HCT116 (cell line): ENCODE results near the gene SORL1. TPM values are rescaled to one million over a fixed set of nuclear protein-coding genes. Genes with fewer than 3 reads are reported as not detected.

Source experiments
- ATAC-seq: fragments of 200-7000 bp; cut with Tn5 transposase; 2 replicates; pipeline ENCODE4 v1.9.1; 2020; ENCODE audit warnings: mild to moderate bottlenecking, moderate library complexity
- BruUV-seq: library from RNA; stranded (reverse); fragments of 400-500 nt; replicated peaks from 2 replicates; lab custom pipeline; 2021; lab: Mats Ljungman, UMichigan
- CTCF ChIA-PET: fragments of 300-600 bp; sonication (Branson Sonifier 250); formaldehyde crosslinking; loops from one replicate; lab custom pipeline; 2021; ENCODE audit warnings: antibody characterized with exemption; lab: Charles Lee
- POLR2A ChIA-PET: fragments of 300-600, 350-600 bp; sonication (Branson Sonifier 250); formaldehyde crosslinking; loops from one replicate; lab custom pipeline; 2021; ENCODE audit warnings: antibody characterized with exemption; lab: Charles Lee
- RAD21 ChIA-PET, 2 experiments: fragments of 300-600 bp; sonication (Branson Sonifier 250); formaldehyde crosslinking; loops; one replicate each; lab custom pipeline; 2023; ENCODE audit warnings: low total read pairs in 2 of 2; ENCODE audit not compliant: uncharacterized antibody in 2 of 2, unreplicated experiment in 2 of 2, low non-redundant PET in 1 of 2; lab: Charles Lee
- DNase-seq: peaks from one replicate; pipeline ENCODE4 v3.0.0-alpha.2; 2010; ENCODE audit warnings: low read depth, low spot score
- H2AFZ ChIP-seq: fragments of 200-600 bp; shearing (Covaris generic), sonication (generic); 2 replicates; pipeline ENCODE4 v1.6.1; 2017; ENCODE audit warnings: low read depth, mixed run types, mixed read lengths, antibody characterized with exemption, low read length; ENCODE audit not compliant: poor library complexity, severe bottlenecking
- H3K27ac ChIP-seq: 2 replicates; pipeline ENCODE4 v1.5.1; 2012; ENCODE audit warnings: low read depth, low read length
- H3K27me3 ChIP-seq: fragments of 200-600 bp; sonication (generic); 2 replicates; pipeline ENCODE4 v1.6.1; 2016; ENCODE audit warnings: mixed run types, low read length, mixed read lengths; ENCODE audit not compliant: insufficient read depth
- H3K36me3 ChIP-seq, 2 experiments: fragments of 200-500 bp in 1 of 2; fragments of 200-600 bp in 1 of 2; sonication (Bioruptor generic) in 1 of 2; sonication (generic) in 1 of 2; 2 replicates each; pipeline versions ENCODE4 v1.5.1 to v1.6.1; 2014 to 2016; ENCODE audit warnings: low read length in 2 of 2, inconsistent platforms in 1 of 2, mixed read lengths in 1 of 2, mixed run types in 1 of 2; ENCODE audit not compliant: insufficient read depth in 2 of 2, control insufficient read depth in 1 of 2
- H3K4me1 ChIP-seq, 2 experiments: fragments of 200-600 bp in 1 of 2; sonication (generic) in 1 of 2; 2 replicates each; pipeline versions ENCODE4 v1.5.1 to v1.6.1; 2012 to 2017; ENCODE audit warnings: low read length in 2 of 2, inconsistent platforms in 1 of 2, mild to moderate bottlenecking in 1 of 2, mixed read lengths in 1 of 2, mixed run types in 1 of 2, moderate library complexity in 1 of 2; ENCODE audit not compliant: insufficient read depth in 2 of 2, control insufficient read depth in 1 of 2
- H3K4me2 ChIP-seq: fragments of 200-600 bp; sonication (generic); 2 replicates; pipeline ENCODE4 v1.6.1; 2017; ENCODE audit warnings: mixed run types, low read length, mixed read lengths
- H3K4me3 ChIP-seq, 2 experiments: fragments of 200-600 bp in 1 of 2; sonication (generic) in 1 of 2; replicated peaks in 1 of 2; 2 replicates each; pipeline ENCODE4 v1.5.1; 2011 to 2016; ENCODE audit warnings: low read length in 2 of 2, control low read depth in 1 of 2, low read depth in 1 of 2, mild to moderate bottlenecking in 1 of 2, mixed read lengths in 1 of 2, mixed run types in 1 of 2
- H3K79me2 ChIP-seq: fragments of 200-600 bp; sonication (generic); 2 replicates; pipeline ENCODE4 v1.6.1; 2017; ENCODE audit warnings: mild to moderate bottlenecking, mixed run types, low read length, moderate library complexity, mixed read lengths; ENCODE audit not compliant: insufficient read depth
- H3K9ac ChIP-seq: fragments of 200-600 bp; sonication (generic); 2 replicates; pipeline ENCODE4 v1.6.1; 2016; ENCODE audit warnings: low read length, mixed read lengths
- H3K9me2 ChIP-seq: fragments of 200-600 bp; sonication (generic), shearing (Covaris generic); 2 replicates; pipeline ENCODE4 v1.6.1; 2017; ENCODE audit warnings: mixed run types, mild to moderate bottlenecking, moderate library complexity; ENCODE audit not compliant: insufficient read depth
- H3K9me3 ChIP-seq, 2 experiments: fragments of 200-500 bp in 1 of 2; fragments of 200-600 bp in 1 of 2; sonication (Bioruptor generic) in 1 of 2; sonication (generic) in 1 of 2; 2 replicates each; pipeline ENCODE4 v1.6.1; 2014 to 2017; ENCODE audit warnings: low read length in 2 of 2, mixed read lengths in 2 of 2, inconsistent platforms in 1 of 2, low read depth in 1 of 2, mild to moderate bottlenecking in 1 of 2, mixed run types in 1 of 2, moderate library complexity in 1 of 2; ENCODE audit not compliant: control insufficient read depth in 1 of 2, insufficient read depth in 1 of 2
- H4K20me1 ChIP-seq: fragments of 200-600 bp; sonication (generic), shearing (Covaris generic); 2 replicates; pipeline ENCODE4 v1.6.1; 2017; ENCODE audit warnings: mixed run types, mild to moderate bottlenecking, moderate library complexity; ENCODE audit not compliant: insufficient read depth
- ATF3 ChIP-seq: IDR thresholded peaks from 2 replicates; pipeline ENCODE4 v1.6.1; 2012
- CTCF ChIP-seq, 3 experiments: fragments of 200-600 bp in 1 of 3; sonication (generic) in 1 of 3; IDR thresholded peaks in 2 of 3; conservative IDR thresholded peaks in 1 of 3; 2 replicates each; pipeline ENCODE4 v1.5.1; 2012 to 2017; ENCODE audit warnings: low read depth in 2 of 3, low read length in 2 of 3, antibody characterized with exemption in 1 of 3, borderline replicate concordance in 1 of 3, control low read depth in 1 of 3, mild to moderate bottlenecking in 1 of 3, mixed read lengths in 1 of 3, mixed run types in 1 of 3, moderate library complexity in 1 of 3; ENCODE audit not compliant: insufficient read depth in 1 of 3
- EGR1 ChIP-seq: IDR thresholded peaks from 2 replicates; pipeline ENCODE4 v1.6.1; 2012; ENCODE audit warnings: low read depth
- ELF1 ChIP-seq: IDR thresholded peaks from 2 replicates; pipeline ENCODE4 v1.6.1; 2012; ENCODE audit warnings: low read depth, borderline replicate concordance
- EZH2 ChIP-seq: fragments of 200-600 bp; sonication (generic); IDR thresholded peaks from 2 replicates; pipeline ENCODE4 v1.6.1; 2017; ENCODE audit warnings: antibody characterized with exemption, mixed run types
- EZH2phosphoT487 ChIP-seq: fragments of 200-600 bp; IDR thresholded peaks from 2 replicates; pipeline ENCODE4 v1.6.1; 2018; ENCODE audit warnings: antibody characterized with exemption, borderline replicate concordance
- FOSL1 ChIP-seq: IDR thresholded peaks from 2 replicates; pipeline ENCODE4 v1.6.1; 2012; ENCODE audit warnings: low read depth
- JUND ChIP-seq: IDR thresholded peaks from 2 replicates; pipeline ENCODE4 v1.6.1; 2012
- POLR2A ChIP-seq: IDR thresholded peaks from 2 replicates; pipeline ENCODE4 v1.7.0; 2011; ENCODE audit warnings: borderline replicate concordance; ENCODE audit not compliant: insufficient read depth, insufficient read length; ENCODE audit errors: extremely low read depth
- POLR2AphosphoS5 ChIP-seq: IDR thresholded peaks from 2 replicates; pipeline ENCODE4 v1.6.1; 2011; ENCODE audit warnings: mild to moderate bottlenecking, low read depth, low read length, moderate library complexity
- SIN3A ChIP-seq: IDR thresholded peaks from 2 replicates; pipeline ENCODE4 v1.6.1; 2012; ENCODE audit warnings: low read depth
- SP1 ChIP-seq: IDR thresholded peaks from 2 replicates; pipeline ENCODE4 v1.6.1; 2012; ENCODE audit warnings: low read depth
- SRF ChIP-seq: IDR thresholded peaks from 2 replicates; pipeline ENCODE4 v1.6.1; 2012; ENCODE audit warnings: low read depth
- TCF7L2 ChIP-seq: IDR thresholded peaks from 2 replicates; pipeline ENCODE4 v1.7.0; 2011; ENCODE audit warnings: borderline replicate concordance, inconsistent platforms; ENCODE audit not compliant: insufficient read depth, insufficient read length; ENCODE audit errors: extremely low read depth
- ZFX ChIP-seq: fragments of 450-650 bp; IDR thresholded peaks from 2 replicates; pipeline ENCODE4 v1.6.1; 2017
- ZNF274 ChIP-seq: fragments of 200-500 bp; sonication (Bioruptor generic); IDR thresholded peaks from 2 replicates; pipeline ENCODE4 v1.6.1; 2014; ENCODE audit warnings: mild to moderate bottlenecking, low read depth, low read length, inconsistent platforms
- intact Hi-C: fragments of 100-400 bp; cut with micrococcal nuclease; formaldehyde crosslinking; loops from 2 replicates; pipeline ENCODE4 v1.10.0; 2022
- total RNA-seq: library from RNA; stranded (reverse); gene quantifications from one replicate; pipeline ENCODE4 v1.2.1, GENCODE V29; 2021; ENCODE audit not compliant: unreplicated experiment
- TF ChIP-seq, protein P1 (sequence below): IDR thresholded peaks from 2 replicates; pipeline ENCODE4 v1.6.1; 2012
- TF ChIP-seq, protein P2 (sequence below): IDR thresholded peaks from 2 replicates; pipeline ENCODE4 v1.6.1; 2012; ENCODE audit warnings: low read depth

SORL1 gene
- total RNA-seq, 1 experiment from 2014 or later, result 17.4 TPM

- DNase-seq, result no peak
- RAD21 ChIA-PET, result no interaction called here
- no peaks in the 10 kb centered on the region for H3K27me3 ChIP-seq
- H3K4me2 ChIP-seq, result no peak overlapping the region
- CTCF ChIA-PET, result no interaction called here
- H3K9me3 ChIP-seq, result no peaks in the 10 kb centered on the region
- H3K4me3 ChIP-seq, result no peak overlapping the region
- intact Hi-C loops, result no loop called here
- ATAC-seq, result no peak
- POLR2A ChIA-PET, result no interaction called here
- H3K9ac ChIP-seq, result no peak overlapping the region
- no peak overlapping the region for H3K27ac ChIP-seq
- H3K36me3 ChIP-seq, result no peaks in the 10 kb centered on the region
- H3K79me2 ChIP-seq, result no peaks in the 10 kb centered on the region
- no peaks in the 10 kb centered on the region for H3K4me1 ChIP-seq
- H2AFZ ChIP-seq, result no peak overlapping the region
- no peaks in the 10 kb centered on the region; the same call in 1 of the 2 replicates for H3K9me2 ChIP-seq
- no peak for TF ChIP-seq SP1
- TF ChIP-seq JUND, result no peak
- TF ChIP-seq, protein P1, sequence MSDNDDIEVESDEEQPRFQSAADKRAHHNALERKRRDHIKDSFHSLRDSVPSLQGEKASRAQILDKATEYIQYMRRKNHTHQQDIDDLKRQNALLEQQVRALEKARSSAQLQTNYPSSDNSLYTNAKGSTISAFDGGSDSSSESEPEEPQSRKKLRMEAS, result no peak
- TF ChIP-seq, protein P2, sequence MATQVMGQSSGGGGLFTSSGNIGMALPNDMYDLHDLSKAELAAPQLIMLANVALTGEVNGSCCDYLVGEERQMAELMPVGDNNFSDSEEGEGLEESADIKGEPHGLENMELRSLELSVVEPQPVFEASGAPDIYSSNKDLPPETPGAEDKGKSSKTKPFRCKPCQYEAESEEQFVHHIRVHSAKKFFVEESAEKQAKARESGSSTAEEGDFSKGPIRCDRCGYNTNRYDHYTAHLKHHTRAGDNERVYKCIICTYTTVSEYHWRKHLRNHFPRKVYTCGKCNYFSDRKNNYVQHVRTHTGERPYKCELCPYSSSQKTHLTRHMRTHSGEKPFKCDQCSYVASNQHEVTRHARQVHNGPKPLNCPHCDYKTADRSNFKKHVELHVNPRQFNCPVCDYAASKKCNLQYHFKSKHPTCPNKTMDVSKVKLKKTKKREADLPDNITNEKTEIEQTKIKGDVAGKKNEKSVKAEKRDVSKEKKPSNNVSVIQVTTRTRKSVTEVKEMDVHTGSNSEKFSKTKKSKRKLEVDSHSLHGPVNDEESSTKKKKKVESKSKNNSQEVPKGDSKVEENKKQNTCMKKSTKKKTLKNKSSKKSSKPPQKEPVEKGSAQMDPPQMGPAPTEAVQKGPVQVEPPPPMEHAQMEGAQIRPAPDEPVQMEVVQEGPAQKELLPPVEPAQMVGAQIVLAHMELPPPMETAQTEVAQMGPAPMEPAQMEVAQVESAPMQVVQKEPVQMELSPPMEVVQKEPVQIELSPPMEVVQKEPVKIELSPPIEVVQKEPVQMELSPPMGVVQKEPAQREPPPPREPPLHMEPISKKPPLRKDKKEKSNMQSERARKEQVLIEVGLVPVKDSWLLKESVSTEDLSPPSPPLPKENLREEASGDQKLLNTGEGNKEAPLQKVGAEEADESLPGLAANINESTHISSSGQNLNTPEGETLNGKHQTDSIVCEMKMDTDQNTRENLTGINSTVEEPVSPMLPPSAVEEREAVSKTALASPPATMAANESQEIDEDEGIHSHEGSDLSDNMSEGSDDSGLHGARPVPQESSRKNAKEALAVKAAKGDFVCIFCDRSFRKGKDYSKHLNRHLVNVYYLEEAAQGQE, result no peak
- TF ChIP-seq POLR2AphosphoS5, result no peak
- no peak for TF ChIP-seq ATF3
- TF ChIP-seq POLR2A, result no peak
- TF ChIP-seq EZH2, result no peak
- TF ChIP-seq SIN3A, result no peak
- no peak for TF ChIP-seq ELF1
- TF ChIP-seq CTCF (IDR thresholded peaks at IDR 0.05 in 2 of 3, conservative IDR thresholded peaks at IDR 0.05 in 1 of 3; ENCODE audit: borderline replicate concordance in 1 of 3, insufficient read depth in 1 of 3, low read depth in 2 of 3, low read length in 2 of 3), result no peak
- no peak for TF ChIP-seq ZFX
- TF ChIP-seq EGR1, result no peak
- no peak for TF ChIP-seq SRF
- no peak for TF ChIP-seq TCF7L2
- no peak for TF ChIP-seq FOSL1
- TF ChIP-seq EZH2phosphoT487, result no peak
- no peak for TF ChIP-seq ZNF274
- no TSS peak for BruUV-seq
- H4K20me1 ChIP-seq, result no peaks in the 10 kb centered on the region
These were observed 56.3 kb downstream of the SORL1 start for GRCh38 chr11:121508449-121508848.
